SU-DHL-6 (cell line): ENCODE data around the gene FMO4.
"Not testable (repeated sequence)": the region's sequence is repeated elsewhere in the genome, so short reads cannot be mapped to it uniquely, and the experiment has no call there.

Experiments
- H2AFZ ChIP-seq: fragments of 200-600 bp; sonication (generic); 2 replicates; pipeline ENCODE4 v1.6.1; 2014; ENCODE audit warnings: low read depth, mild to moderate bottlenecking, moderate library complexity, mixed read lengths, antibody characterized with exemption, low read length; ENCODE audit not compliant: severe bottlenecking
- H3F3A ChIP-seq: fragments of 200-600 bp; shearing (Covaris generic); 2 replicates; pipeline ENCODE4 v1.6.0; 2016; ENCODE audit warnings: antibody characterized with exemption, mild to moderate bottlenecking; ENCODE audit not compliant: insufficient read depth
- H3K27ac ChIP-seq: fragments of 200-600 bp; sonication (generic); 2 replicates; pipeline ENCODE4 v1.5.1; 2016; ENCODE audit warnings: low read depth, mild to moderate bottlenecking, low read length, moderate library complexity, mixed read lengths
- H3K27me3 ChIP-seq: fragments of 200-600 bp; sonication (generic), shearing (Covaris generic); 2 replicates; pipeline ENCODE4 v1.6.0; 2014; ENCODE audit warnings: mild to moderate bottlenecking, low read length
- H3K36me3 ChIP-seq: fragments of 200-600 bp; sonication (generic); 2 replicates; pipeline ENCODE4 v1.6.1; 2014; ENCODE audit warnings: mild to moderate bottlenecking, low read length, mixed read lengths
- H3K4me2 ChIP-seq: fragments of 300-600, 200-600 bp; shearing (Covaris generic), sonication (generic); 2 replicates; pipeline ENCODE4 v1.6.0; 2014; ENCODE audit warnings: low read length, low read depth, mild to moderate bottlenecking; ENCODE audit not compliant: poor library complexity, severe bottlenecking
- H3K4me3 ChIP-seq: fragments of 200-600 bp; sonication (generic); 2 replicates; pipeline ENCODE4 v1.5.1; 2014; ENCODE audit warnings: antibody characterized with exemption, low read length, mild to moderate bottlenecking, mixed read lengths; ENCODE audit not compliant: insufficient read depth, poor library complexity, severe bottlenecking
- H3K79me2 ChIP-seq: fragments of 200-600 bp; sonication (generic); 2 replicates; pipeline ENCODE4 v1.6.1; 2014; ENCODE audit warnings: mild to moderate bottlenecking, low read length, moderate library complexity; ENCODE audit not compliant: insufficient read depth
- H3K9ac ChIP-seq: fragments of 200-600 bp; sonication (generic); 2 replicates; pipeline ENCODE4 v1.7.0; 2014; ENCODE audit warnings: mild to moderate bottlenecking, low read length
- H3K9me2 ChIP-seq: fragments of 200-600 bp; sonication (generic); replicated peaks from 2 replicates; pipeline ENCODE4 v1.6.1; 2014; ENCODE audit warnings: low read length; ENCODE audit not compliant: insufficient read depth
- H3K9me3 ChIP-seq: fragments of 200-600 bp; sonication (generic); 2 replicates; pipeline ENCODE4 v1.6.1; 2014; ENCODE audit warnings: low read length, mixed read lengths; ENCODE audit not compliant: insufficient read depth
- H4K20me1 ChIP-seq: fragments of 200-600 bp; sonication (generic); 2 replicates; pipeline ENCODE4 v1.6.1; 2014; ENCODE audit warnings: low read depth, mild to moderate bottlenecking, antibody characterized with exemption, low read length, moderate library complexity, mixed read lengths
- CTCF ChIP-seq: fragments of 200-600 bp; sonication (generic); IDR thresholded peaks from one replicate; pipeline ENCODE4 v1.5.1; 2017; ENCODE audit warnings: antibody characterized with exemption, mild to moderate bottlenecking, low read length, moderate library complexity; ENCODE audit not compliant: insufficient read depth, poor library complexity, severe bottlenecking
- EZH2phosphoT487 ChIP-seq: fragments of 200-600 bp; sonication (generic), shearing (Covaris generic); conservative IDR thresholded peaks from 2 replicates; pipeline ENCODE4 v1.6.1; 2018; ENCODE audit warnings: mild to moderate bottlenecking, antibody characterized with exemption, low read length, moderate library complexity, mixed read lengths

The FMO4 gene

GRCh38 chr1:171329251-171329650 lies 15.3 kb downstream of the FMO4 start:
- Histone ChIP-seq H2AFZ (no peak overlapping the region), H3K27me3 (no peaks in the 10 kb centered on the region), H3K27ac (no peak overlapping the region), H3K9me2 (no peaks in the 10 kb centered on the region), H3K36me3 (no peaks in the 10 kb centered on the region), H3K79me2 (no peaks in the 10 kb centered on the region), H3F3A (no peaks in the 10 kb centered on the region), H3K9ac (no peak overlapping the region), H4K20me1 (no peaks in the 10 kb centered on the region), H3K4me2 (no peak overlapping the region), H3K9me3 (no peaks in the 10 kb centered on the region), H3K4me3 (no peak overlapping the region)
- TF ChIP-seq CTCF (no peak), EZH2phosphoT487 (no peak)

GRCh38 chr1:171334024-171334640 lies 20.1 kb downstream of the FMO4 start:
- H3K9ac ChIP-seq, result no peak overlapping the region
- H3F3A ChIP-seq, result no peaks in the 10 kb centered on the region
- H3K36me3 ChIP-seq, result no peaks in the 10 kb centered on the region
- H2AFZ ChIP-seq, result no peak overlapping the region
- no peak overlapping the region for H3K4me2 ChIP-seq
- H4K20me1 ChIP-seq, result no peaks in the 10 kb centered on the region
- no peak overlapping the region for H3K4me3 ChIP-seq
- no peaks in the 10 kb centered on the region for H3K79me2 ChIP-seq
- H3K9me2 ChIP-seq, result no peaks in the 10 kb centered on the region
- no peak overlapping the region for H3K27ac ChIP-seq
- no peaks in the 10 kb centered on the region for H3K27me3 ChIP-seq
- no peaks in the 10 kb centered on the region for H3K9me3 ChIP-seq
- TF ChIP-seq CTCF (no peak), EZH2phosphoT487 (no peak)

- Histone ChIP-seq H3K4me3 (no peak overlapping the region), H3K27me3 (no peaks in the 10 kb centered on the region), H3K9me3 (no peaks in the 10 kb centered on the region), H3K27ac (no peak overlapping the region), H4K20me1 (no peaks in the 10 kb centered on the region), H3K9ac (no peak overlapping the region), H3F3A (no peaks in the 10 kb centered on the region), H2AFZ (no peak overlapping the region), H3K79me2 (no peaks in the 10 kb centered on the region), H3K9me2 (no peaks in the 10 kb centered on the region), H3K4me2 (no peak overlapping the region), H3K36me3 (no peaks in the 10 kb centered on the region)
- TF ChIP-seq CTCF, result no peak
- TF ChIP-seq EZH2phosphoT487, result no peak
These were observed 22.0 kb downstream of the FMO4 start for GRCh38 chr1:171335964-171336363.

GRCh38 chr1:171339345-171339744 lies 25.4 kb downstream of the FMO4 start:
- not testable (repeated sequence) for H3K9me2 ChIP-seq, H3F3A ChIP-seq, H3K79me2 ChIP-seq, H3K9ac ChIP-seq, H4K20me1 ChIP-seq, H3K4me2 ChIP-seq, H3K4me3 ChIP-seq, H2AFZ ChIP-seq, H3K36me3 ChIP-seq, H3K27ac ChIP-seq, H3K9me3 ChIP-seq, H3K27me3 ChIP-seq
